Astrocyte (in vitro differentiated cells and primary cell): ENCODE measurements around the gene BEX3. TPM values are rescaled to one million over a fixed set of nuclear protein-coding genes. Genes with fewer than 3 reads are reported as not detected.
A peak's percentile ranks its signal among the peaks of the same experiment; 100 is the strongest.

ENCODE experiments used
- DNase-seq: peaks from one replicate; pipeline ENCODE4 v3.0.0-alpha.2; 2010; ENCODE audit warnings: low read depth
- FAIRE-seq: peaks from 2 replicates; lab custom pipeline; 2011; peaks lifted over from hg19 to GRCh38; lab: Jason Lieb, UNC
- H2AFZ ChIP-seq: 2 replicates; pipeline ENCODE4 v1.6.0; 2012; ENCODE audit warnings: low read depth, low read length, inconsistent platforms
- H3K27ac ChIP-seq: 2 replicates; pipeline ENCODE4 v1.5.1; 2011; ENCODE audit warnings: low read depth, low read length, inconsistent platforms
- H3K27me3 ChIP-seq: 2 replicates; pipeline ENCODE4 v1.6.0; 2011; ENCODE audit warnings: low read length, inconsistent platforms; ENCODE audit not compliant: insufficient read depth
- H3K36me3 ChIP-seq: 2 replicates; pipeline ENCODE4 v1.5.1; 2011; ENCODE audit warnings: low read length, inconsistent platforms; ENCODE audit not compliant: insufficient read depth
- H3K4me1 ChIP-seq: 2 replicates; pipeline ENCODE4 v1.5.1; 2011; ENCODE audit warnings: low read length, inconsistent platforms; ENCODE audit not compliant: insufficient read depth
- H3K4me2 ChIP-seq: 2 replicates; pipeline ENCODE4 v1.6.0; 2012; ENCODE audit warnings: low read length, inconsistent platforms
- H3K4me3 ChIP-seq: 2 replicates; pipeline ENCODE4 v1.5.1; 2011; ENCODE audit warnings: low read depth, mild to moderate bottlenecking, low read length, inconsistent platforms; ENCODE audit not compliant: insufficient read depth
- H3K79me2 ChIP-seq: 2 replicates; pipeline ENCODE4 v1.6.0; 2012; ENCODE audit warnings: mild to moderate bottlenecking, low read length, inconsistent platforms; ENCODE audit not compliant: insufficient read depth
- H3K9ac ChIP-seq: 2 replicates; pipeline ENCODE4 v1.6.0; 2012; ENCODE audit warnings: mild to moderate bottlenecking, low read length, inconsistent platforms
- H3K9me3 ChIP-seq: 2 replicates; pipeline ENCODE4 v1.5.1; 2012; ENCODE audit warnings: low read depth, mild to moderate bottlenecking, low read length, inconsistent platforms; ENCODE audit not compliant: insufficient read depth
- H4K20me1 ChIP-seq: 2 replicates; pipeline ENCODE4 v1.6.0; 2012; ENCODE audit warnings: low read length, inconsistent platforms; ENCODE audit not compliant: insufficient read depth
- H3K27ac Mint-ChIP-seq: one replicate; pipeline ENCODE4 v1.8.0; 2021; ENCODE audit warnings: mild to moderate bottlenecking, mixed read lengths; ENCODE audit not compliant: unreplicated experiment
- H3K27me3 Mint-ChIP-seq: one replicate; pipeline ENCODE4 v1.8.0; 2021; ENCODE audit warnings: low read depth, mixed read lengths; ENCODE audit not compliant: unreplicated experiment
- H3K36me3 Mint-ChIP-seq: one replicate; pipeline ENCODE4 v1.8.0; 2021; ENCODE audit warnings: low read depth, mixed read lengths; ENCODE audit not compliant: unreplicated experiment
- H3K4me1 Mint-ChIP-seq: one replicate; pipeline ENCODE4 v1.8.0; 2021; ENCODE audit warnings: low read depth, mixed read lengths; ENCODE audit not compliant: unreplicated experiment
- H3K4me3 Mint-ChIP-seq: one replicate; pipeline ENCODE4 v1.8.0; 2021; ENCODE audit warnings: mild to moderate bottlenecking, moderate library complexity, mixed read lengths; ENCODE audit not compliant: unreplicated experiment
- H3K9me3 Mint-ChIP-seq: one replicate; pipeline ENCODE4 v1.8.0; 2021; ENCODE audit warnings: mild to moderate bottlenecking, mixed read lengths; ENCODE audit not compliant: unreplicated experiment
- EZH2 ChIP-seq: IDR thresholded peaks from 2 replicates; pipeline ENCODE4 v1.6.1; 2012; ENCODE audit warnings: mild to moderate bottlenecking, low read length, inconsistent platforms; ENCODE audit not compliant: insufficient read depth
- total RNA-seq: library from RNA; stranded (reverse); gene quantifications from 2 replicates; pipeline ENCODE4 v1.2.1, GENCODE V29; 2021
- TF ChIP-seq, protein P1 (sequence below): IDR thresholded peaks from 2 replicates; pipeline ENCODE4 v1.5.1; 2011; ENCODE audit warnings: low read depth, mild to moderate bottlenecking, inconsistent platforms, low read length, moderate library complexity; ENCODE audit not compliant: insufficient read depth

Gene BEX3
- total RNA-seq, 1 donor from 2014 or later = 241 TPM

DNA sequence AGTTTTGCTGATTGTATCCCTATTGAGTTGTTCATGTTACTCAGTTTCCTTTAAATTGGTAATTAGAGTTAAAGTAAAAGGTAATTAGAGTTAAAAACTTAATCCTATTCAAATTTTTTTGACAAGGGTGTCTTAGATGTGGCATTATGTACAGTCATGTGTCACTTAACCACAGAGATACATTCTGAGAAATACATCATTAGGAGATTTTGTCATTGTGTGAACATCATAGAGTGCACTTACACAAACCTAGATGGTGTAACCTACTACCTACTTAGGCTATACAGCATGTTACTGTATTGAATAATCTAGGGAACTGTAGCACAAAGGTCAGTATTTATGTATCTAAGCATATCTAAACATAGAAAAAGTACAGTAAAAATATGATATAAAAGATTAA lies 39.2 kb downstream of the BEX3 start:
- Histone ChIP-seq H3K4me1 (no peaks in the 10 kb centered on the region), H4K20me1 (no peaks in the 10 kb centered on the region), H3K27ac (no peak overlapping the region), H3K9ac (no peak overlapping the region), H3K36me3 (no peaks in the 10 kb centered on the region), H3K9me3 (no peaks in the 10 kb centered on the region), H3K4me3 (no peak overlapping the region), H3K79me2 (no peaks in the 10 kb centered on the region), H3K27me3 (no peaks in the 10 kb centered on the region), H2AFZ (no peak overlapping the region), H3K4me2 (no peak overlapping the region)
- DNase-seq = no peak
- no peaks in the 10 kb centered on the region for H3K4me1 Mint-ChIP-seq
- H3K27me3 Mint-ChIP-seq = no peaks in the 10 kb centered on the region
- H3K4me3 Mint-ChIP-seq = no peak overlapping the region
- TF ChIP-seq, protein P1, sequence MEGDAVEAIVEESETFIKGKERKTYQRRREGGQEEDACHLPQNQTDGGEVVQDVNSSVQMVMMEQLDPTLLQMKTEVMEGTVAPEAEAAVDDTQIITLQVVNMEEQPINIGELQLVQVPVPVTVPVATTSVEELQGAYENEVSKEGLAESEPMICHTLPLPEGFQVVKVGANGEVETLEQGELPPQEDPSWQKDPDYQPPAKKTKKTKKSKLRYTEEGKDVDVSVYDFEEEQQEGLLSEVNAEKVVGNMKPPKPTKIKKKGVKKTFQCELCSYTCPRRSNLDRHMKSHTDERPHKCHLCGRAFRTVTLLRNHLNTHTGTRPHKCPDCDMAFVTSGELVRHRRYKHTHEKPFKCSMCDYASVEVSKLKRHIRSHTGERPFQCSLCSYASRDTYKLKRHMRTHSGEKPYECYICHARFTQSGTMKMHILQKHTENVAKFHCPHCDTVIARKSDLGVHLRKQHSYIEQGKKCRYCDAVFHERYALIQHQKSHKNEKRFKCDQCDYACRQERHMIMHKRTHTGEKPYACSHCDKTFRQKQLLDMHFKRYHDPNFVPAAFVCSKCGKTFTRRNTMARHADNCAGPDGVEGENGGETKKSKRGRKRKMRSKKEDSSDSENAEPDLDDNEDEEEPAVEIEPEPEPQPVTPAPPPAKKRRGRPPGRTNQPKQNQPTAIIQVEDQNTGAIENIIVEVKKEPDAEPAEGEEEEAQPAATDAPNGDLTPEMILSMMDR = no peak
- TF ChIP-seq EZH2 = no peak
- FAIRE-seq = no peak
- peaks cover 1% of the 10 kb centered on the region for H3K36me3 Mint-ChIP-seq
- H3K9me3 Mint-ChIP-seq = no peaks in the 10 kb centered on the region
- H3K27ac Mint-ChIP-seq = no peak overlapping the region

DNA sequence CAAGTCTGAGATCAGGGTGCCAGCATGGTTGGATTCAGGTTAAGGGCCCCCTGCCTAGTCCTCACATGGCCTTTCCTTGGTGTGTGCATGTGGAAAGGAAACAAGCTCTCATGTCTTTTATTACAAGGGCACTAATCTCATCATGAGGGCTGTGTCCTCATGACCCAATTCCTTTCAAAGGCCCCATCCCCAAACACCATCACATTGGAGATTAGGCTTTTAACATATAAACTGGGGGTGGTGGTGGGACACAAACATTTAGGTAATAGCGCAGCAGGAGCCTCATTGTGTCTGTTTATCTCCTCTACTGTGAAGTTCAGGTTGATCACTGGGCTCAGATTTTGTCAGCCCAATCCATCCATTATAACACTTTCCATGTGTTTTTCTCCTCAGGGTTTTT lies 41.0 kb downstream of the BEX3 start:
- TF ChIP-seq EZH2 = no peak
- TF ChIP-seq, protein P1 = no peak
- H3K4me3 Mint-ChIP-seq = no peak overlapping the region
- H3K27ac ChIP-seq = no peak overlapping the region

DNA sequence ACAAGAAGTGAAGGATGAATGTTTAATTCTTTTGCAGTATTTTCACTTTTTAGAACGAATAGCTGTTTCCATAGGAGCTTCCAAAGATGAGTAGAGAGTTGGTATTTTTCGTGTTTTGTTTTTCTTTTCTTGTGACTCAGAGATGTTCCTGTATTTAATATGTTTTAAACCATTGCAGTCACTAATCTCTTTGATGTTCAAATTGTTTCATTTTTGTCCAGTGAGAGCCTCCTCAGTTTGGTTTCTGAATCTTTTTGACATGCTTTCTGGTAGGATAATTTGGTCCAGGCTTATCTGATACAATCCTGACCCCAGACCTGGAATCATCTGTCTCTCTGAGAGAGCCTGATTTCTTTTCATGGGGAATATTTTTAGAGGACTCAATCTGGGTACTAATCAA lies 41.6 kb downstream of the BEX3 start:
- H3K9me3 Mint-ChIP-seq = no peaks in the 10 kb centered on the region
- Histone ChIP-seq H3K4me2 (peak overlapping the region; percentile 69), H3K27me3 (no peaks in the 10 kb centered on the region)

More for the DNA sequence above, 41.0 kb downstream of the BEX3 start:
- H3K4me1 Mint-ChIP-seq = no peaks in the 10 kb centered on the region
- FAIRE-seq (no peak), DNase-seq (no peak)
- Histone ChIP-seq H3K4me2 (peak overlapping the region; percentile 69), H3K36me3 (no peaks in the 10 kb centered on the region), H3K79me2 (no peaks in the 10 kb centered on the region), H2AFZ (no peak overlapping the region), H3K9ac (no peak overlapping the region), H3K27me3 (no peaks in the 10 kb centered on the region), H4K20me1 (no peaks in the 10 kb centered on the region), H3K4me1 (no peaks in the 10 kb centered on the region), H3K9me3 (no peaks in the 10 kb centered on the region), H3K4me3 (no peak overlapping the region)
- no peaks in the 10 kb centered on the region for H3K27me3 Mint-ChIP-seq
- H3K27ac Mint-ChIP-seq = no peak overlapping the region
- no peaks in the 10 kb centered on the region for H3K9me3 Mint-ChIP-seq
- H3K36me3 Mint-ChIP-seq = peaks cover 1% of the 10 kb centered on the region

More for the DNA sequence above, 41.6 kb downstream of the BEX3 start:
- Histone ChIP-seq H3K9ac (no peak overlapping the region), H3K36me3 (no peaks in the 10 kb centered on the region), H3K79me2 (no peaks in the 10 kb centered on the region), H3K9me3 (no peaks in the 10 kb centered on the region), H3K27ac (no peak overlapping the region), H4K20me1 (no peaks in the 10 kb centered on the region), H2AFZ (no peak overlapping the region), H3K4me3 (no peak overlapping the region), H3K4me1 (no peaks in the 10 kb centered on the region)
- Mint-ChIP-seq H3K4me1 (no peaks in the 10 kb centered on the region), H3K36me3 (peaks cover 1% of the 10 kb centered on the region), H3K27ac (no peak overlapping the region), H3K27me3 (no peaks in the 10 kb centered on the region), H3K4me3 (no peak overlapping the region)
- FAIRE-seq = peak; percentile 54
- TF ChIP-seq, protein P1 = no peak
- DNase-seq = no peak
